ENCODE data around the gene TRIM14.
"Not testable (repeated sequence)": the region's sequence is repeated elsewhere in the genome, so short reads cannot be mapped to it uniquely, and the experiment has no call there.

The TRIM14 gene

GRCh38 chr9:98140503-98140902, 21.5 kb upstream of the TRIM14 start:
- no peak for DNase-seq

- DNase-seq, result no peak
Observed at GRCh38 chr9:98136489-98136888, 17.5 kb upstream of the TRIM14 start.

DNA sequence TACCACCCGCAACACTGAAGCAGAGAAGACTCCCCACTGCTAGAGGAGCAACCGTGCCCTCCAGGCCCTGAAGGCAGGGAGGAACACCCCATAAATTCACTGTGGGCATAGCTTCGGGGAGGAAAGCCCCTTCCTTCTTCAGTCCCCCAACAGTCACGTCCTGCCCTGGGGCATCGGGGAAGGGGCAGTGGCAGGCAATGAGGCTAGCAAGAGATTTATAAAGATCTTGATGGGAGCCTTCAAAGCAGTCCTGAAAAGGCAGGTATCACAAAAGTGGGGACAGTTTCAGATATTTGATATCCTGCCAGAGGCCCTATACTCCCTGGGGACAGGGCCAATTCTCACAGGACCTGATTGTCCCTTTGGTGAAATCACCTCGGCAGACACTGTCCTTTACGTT, 16.9 kb upstream of the TRIM14 start:
- no peak for DNase-seq

- DNase-seq, result no peak
Observed at GRCh38 chr9:98135558-98135934, 16.5 kb upstream of the TRIM14 start.

DNA sequence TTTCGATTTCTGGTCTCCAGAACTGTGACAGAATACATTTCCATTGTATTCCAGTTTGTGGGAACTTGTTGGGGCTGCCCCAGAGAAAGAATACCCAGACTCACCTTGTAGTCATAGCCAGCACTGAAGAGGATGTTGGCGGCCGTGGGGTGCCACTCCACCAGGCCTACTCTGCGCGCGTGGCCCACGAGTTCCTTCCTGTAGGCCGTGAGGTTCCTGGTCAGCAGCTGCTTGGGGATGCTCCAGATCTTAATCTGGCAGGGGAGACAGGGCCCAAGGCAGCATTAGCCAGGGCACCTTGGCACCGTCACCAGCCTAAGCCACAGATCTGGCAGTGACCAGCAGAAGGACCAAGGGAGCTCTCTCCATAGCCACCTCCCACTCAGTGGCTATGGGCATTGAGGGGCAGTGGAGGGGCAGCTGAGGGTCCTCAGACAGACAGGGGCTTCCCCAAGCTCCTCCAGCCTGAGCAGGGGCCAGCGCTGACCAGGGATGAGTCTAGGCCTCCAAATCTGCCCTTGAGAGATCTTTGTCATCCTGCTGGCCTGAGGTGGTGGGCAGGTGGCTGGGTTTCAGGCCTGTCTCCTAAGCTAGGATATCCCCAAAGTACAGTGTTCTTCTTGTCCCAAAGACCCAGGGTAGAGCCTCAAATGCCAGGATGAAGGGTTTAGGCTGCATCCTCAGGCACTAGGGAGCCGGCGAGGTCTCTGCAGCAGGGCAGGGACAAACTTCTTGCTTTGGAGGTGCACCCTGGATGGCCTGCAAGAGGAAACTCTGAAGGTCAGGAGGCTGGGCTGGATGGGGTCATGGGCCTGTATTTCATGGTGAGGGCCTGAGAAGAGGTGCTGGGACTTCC, 15.9 kb upstream of the TRIM14 start:
- DNase-seq, result no peak

DNA sequence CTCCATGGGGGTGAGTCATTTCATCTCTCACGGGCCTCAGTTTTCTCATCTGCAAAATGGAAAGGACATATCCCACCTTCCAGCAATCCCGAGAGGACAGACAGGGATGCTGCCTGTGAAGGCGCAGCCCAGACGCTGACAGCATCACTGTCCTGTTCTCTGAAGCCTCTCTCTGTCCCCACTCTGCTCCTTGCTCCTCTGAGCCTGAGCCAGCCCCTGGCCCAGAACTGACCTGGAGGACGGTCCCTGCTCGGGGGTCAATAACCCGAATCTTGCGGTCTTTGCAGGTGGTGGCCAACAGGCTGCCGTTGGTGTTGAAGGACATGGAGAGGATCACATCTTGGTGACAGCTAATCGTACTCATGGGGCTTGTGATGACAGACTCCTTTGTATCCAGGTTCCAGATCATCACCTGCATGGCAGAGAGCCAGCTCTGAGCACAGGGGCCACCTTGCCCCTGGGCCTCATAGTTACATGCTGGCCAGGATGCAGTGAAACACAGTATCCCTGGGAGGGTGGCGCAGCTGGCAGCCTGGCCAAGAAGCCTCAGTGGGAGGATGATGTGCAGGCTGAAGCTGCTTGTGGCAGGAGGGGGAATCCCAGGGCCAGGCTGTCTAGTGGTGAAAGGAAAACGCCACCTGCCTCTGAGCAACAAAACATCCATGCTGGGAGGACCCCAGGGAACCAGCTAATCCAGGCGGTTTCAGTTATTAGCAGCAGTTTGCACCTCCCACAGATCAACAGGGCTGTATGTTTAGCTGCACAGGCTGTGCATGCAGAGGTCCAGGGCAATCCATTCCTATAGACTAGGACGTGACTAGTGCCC, 14.0 kb upstream of the TRIM14 start:
- DNase-seq, result no peak

DNA sequence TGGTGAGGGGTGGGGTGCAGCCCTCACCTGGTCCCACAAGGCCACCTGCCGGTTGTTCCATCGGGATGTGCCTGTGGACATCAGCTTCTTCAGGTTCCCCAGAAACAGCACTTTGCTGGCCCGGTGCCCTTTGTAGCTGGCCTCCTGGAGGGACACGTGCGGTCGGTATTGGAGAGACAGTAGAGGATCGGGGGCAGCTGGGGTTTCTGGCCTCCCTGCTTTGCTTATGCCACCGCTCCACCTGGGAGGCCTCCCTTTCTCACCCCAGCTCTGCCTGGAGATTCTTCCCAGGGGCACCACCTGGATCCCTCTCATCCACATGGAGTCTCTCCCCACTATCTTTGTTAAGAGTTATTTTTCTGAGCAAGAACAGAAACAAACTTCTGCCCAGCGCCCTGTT, 13.1 kb upstream of the TRIM14 start:
- no peak for DNase-seq

DNA sequence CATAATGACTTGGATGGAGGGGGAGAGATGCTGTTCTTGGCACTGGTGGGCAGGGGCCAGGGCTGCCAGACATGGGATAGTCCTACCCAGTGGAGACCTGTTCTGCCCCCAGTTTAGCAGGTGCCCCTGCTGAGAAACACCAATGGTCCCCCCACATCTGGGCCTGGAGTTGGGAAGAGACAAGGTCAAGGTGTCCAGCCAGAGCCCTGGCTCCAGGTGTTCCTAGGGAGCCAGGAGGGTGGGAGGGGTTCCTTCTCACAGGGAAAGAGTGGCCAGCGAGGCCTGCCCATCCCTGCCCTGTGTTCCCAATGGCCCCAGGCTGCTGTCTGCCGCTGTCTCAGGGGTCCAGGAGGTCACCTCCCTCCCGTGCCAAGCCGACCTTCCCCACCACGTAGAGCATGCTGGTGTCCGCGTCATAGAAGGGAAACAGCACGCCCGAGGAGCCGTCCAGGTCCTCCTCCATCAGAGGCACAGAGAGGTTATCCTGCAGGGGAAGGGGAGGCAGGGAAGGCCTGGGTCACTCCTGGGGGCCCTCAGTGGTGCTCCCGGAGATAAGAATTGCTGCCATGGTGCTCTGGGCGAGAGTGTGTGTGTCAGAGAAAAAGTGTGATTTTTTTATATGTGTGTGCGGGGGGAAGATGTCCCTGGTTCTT, 11.7 kb upstream of the TRIM14 start:
- DNase-seq, result no peak

GRCh38 chr9:98130060-98130459, 11.0 kb upstream of the TRIM14 start:
- not testable (repeated sequence) for DNase-seq

DNA sequence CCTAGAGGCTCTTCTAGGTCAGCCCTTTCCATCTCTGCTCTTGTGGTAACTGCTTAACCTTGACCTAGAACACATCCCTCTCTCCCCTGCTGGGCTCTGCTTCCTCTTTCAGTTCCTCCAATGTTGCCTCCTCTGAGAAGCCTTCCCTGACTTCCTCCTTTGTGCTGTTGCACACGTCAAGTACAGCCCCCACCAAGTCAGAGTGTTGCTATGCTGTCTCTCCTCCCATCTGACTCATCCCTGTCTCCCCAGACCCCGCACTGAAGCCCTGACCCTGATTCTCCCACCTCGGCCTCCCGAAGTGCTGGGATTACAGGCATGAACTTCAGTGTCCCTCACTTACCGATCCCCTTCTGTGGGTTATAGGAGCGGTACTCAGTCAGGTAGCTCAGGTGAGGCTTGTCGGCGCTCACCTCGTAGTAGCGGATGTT, 10.4 kb upstream of the TRIM14 start:
- DNase-seq, result no peak

GRCh38 chr9:98128316-98128715, 9.3 kb upstream of the TRIM14 start:
- no peak for DNase-seq

DNA sequence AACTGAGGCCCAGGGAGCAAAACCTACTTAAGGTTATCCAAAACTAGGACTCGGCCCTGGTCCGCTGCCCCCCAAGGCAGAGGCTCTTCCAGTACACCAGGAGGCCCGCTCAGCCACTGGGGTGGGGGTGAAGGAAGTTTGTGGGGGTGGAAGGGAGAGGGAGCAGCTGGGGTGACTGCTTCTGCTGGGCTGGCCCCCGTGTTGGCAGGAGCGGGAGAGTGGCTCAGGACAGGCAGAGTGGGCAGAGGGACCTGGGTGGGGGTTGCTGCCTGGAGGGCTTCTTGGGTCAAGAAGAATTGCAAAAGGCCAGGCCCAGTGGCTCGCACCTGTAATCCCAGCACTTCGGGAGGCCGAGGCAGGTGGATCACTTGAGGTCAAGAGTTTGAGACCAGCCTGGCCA, 8.2 kb upstream of the TRIM14 start:
- DNase-seq, result no peak

DNA sequence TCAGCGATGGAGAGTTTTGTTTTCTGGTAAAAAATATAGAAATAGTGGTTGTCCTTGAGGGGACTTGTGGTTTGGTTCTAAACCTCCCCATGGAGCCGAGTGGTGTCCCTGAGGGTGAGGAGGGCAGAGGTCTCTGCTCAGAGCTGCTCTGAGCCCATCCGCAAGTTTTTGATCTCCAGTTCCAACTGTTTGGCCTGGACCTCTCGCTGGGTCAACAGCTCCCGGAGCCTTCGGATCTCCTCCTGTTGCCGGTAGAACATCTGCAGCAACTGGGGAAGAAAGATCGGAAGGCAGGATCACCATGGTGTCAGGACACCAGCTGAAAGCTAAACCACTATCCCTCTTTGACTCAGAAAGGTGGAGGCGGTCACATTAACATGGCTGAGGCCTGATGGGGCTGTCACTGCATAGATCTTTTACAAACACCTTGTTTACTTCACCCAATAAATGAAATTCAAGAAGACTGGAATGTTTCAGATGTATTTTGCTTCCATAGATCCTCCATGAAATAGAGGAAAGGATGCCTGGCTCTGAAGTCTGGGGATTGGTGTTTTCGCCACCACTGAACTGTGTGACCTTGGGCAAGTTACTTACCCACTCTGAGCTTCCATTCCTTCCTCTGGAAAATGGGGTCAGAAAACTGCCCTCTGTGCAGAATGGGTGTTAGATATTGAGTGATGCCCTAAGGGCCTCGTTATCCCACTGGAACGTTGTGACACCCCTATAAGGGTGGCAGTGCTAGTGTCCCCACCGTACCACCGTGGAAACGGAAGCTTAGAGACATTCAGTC, 5.8 kb upstream of the TRIM14 start:
- no peak for DNase-seq

- not testable (repeated sequence) for DNase-seq
Observed at GRCh38 chr9:98124091-98124490, 5.1 kb upstream of the TRIM14 start.

GRCh38 chr9:98121058-98121457, 2.0 kb upstream of the TRIM14 start:
- no peak for DNase-seq

DNA sequence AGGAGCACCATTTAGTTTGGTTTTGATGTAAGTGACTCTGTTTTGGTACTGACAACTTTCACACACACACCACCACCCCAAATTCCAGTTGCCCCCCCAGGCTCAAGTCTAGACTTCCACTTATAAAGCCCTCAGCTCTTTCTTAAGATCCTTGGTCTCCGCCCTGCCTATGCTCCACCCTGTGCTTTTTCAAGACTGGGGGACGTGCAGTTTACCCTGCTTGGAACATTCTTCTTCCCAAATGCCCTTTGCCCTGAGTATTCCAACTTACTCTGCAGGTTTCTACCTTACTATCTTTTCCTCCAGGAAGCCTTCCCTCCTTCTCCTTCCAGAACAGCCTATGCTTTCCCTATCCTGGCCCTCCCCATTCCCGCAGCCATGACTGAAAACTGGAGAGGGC, 1.5 kb upstream of the TRIM14 start:
- DNase-seq, result no peak

DNA sequence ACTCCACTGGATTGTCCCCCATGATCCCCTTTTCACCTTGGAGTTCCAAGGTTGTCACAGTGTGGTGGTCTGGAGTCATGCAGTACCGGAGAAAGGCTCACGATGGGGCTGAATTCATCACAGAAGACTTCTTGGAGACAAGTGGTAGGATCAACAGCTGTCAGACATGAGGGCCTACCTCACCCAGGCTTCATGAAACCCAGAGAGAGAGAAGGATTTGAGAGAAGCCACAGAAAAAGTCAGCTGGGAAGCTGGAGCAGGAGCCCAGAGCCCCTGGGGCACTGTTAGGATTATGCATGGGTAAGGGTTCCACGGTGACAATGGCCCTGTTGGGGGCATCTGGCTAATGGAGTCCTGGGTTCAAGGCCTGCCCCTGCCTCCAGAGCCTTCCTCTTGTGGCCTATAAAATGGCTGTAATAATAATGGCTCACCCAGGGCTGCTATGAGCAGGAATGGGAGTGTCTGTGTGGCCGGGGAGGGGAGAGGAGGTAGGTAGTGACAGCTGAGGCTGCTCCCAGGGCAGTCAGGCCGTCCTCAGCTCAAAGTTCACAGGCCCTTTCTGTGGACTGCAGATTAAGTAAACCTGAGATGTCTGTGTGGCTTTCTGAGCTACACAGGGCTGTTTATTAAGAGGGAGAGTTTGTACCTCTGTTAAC, 910 bp downstream of the TRIM14 start:
- DNase-seq, result peak; percentile 30 to 39

- DNase-seq, result not testable (repeated sequence)
Observed at GRCh38 chr9:98117097-98117496, 1.9 kb downstream of the TRIM14 start.

DNA sequence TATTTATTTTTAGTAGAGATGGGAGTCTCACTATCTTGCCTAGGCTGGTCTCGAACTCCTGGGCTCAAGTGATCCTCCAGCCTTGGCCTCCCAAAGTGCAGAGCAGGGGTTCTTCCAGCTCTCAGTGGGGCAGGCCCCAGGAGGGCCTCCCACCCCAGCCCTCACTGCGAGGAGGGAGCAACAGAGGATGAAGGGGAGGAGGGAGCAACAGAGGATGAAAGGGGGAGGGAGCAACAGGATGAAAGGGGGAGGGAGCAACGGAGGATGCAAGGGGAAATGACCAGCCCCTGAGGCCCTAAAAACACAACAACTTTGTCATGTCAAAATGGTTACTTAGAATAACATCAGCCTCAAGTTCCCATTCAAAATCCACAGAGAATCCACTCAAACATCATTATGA, 10.0 kb downstream of the TRIM14 start:
- no peak for DNase-seq

DNA sequence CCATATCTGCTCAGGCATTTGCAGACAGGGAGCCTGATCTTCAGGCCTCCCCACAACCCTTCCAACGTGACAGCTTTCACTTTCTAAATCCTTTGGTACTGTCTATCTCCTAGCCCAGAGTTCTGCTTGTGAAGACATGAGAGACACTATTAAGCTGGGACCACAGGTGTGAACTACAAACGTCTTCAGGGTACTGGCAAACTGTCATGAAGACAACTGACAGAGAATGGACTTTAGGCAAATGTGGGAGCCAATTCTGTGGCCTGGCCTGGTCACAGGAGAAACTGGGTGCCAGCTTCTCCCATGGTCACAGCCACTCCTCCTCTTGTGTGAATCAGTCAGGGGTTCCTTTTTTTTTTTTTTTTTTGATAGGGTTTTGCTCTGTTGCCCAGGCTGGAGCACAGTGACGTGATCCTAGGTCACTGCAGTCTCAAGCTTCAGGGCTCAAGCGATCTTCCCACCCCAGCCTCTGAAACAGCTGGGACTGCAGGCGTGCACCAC, 10.4 kb downstream of the TRIM14 start:
- DNase-seq, result no peak

- no peak for DNase-seq
Observed at GRCh38 chr9:98107926-98108325, 11.1 kb downstream of the TRIM14 start.

DNA sequence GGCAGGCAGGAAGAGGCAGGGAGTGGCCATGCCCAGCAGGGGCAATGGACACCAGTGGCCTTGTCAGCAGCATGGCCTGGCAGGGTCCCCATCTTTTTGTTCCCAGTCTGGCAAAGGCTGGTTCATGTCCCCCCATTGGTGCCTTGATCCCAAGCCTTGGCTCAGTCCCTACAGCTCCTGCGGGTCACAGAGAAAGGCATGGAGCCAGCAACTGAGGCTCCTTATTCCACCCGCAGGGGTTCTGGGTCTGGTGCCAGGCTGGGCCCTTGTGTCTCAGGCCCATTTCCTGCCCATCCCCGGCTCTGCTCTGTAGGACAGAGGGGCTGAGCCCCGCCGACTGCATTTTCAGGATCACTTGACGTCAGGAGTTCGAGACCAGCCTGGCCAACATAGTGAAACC, 14.0 kb downstream of the TRIM14 start:
- DNase-seq, result no peak

Measured in activated CD4-positive, alpha-beta T cell treated with anti-CD3 and anti-CD28 coated beads, Interleukin-2, amount 50 U/mL, for 4 hours (primary cell).